Naive B cell (primary cell): ENCODE data around the gene ZNFX1. TPM values are rescaled to one million over a fixed set of nuclear protein-coding genes. Genes with fewer than 3 reads are reported as not detected.

Experiments
- ATAC-seq, 2 donors: fragments of 150-1000 bp; cut with Tn5 transposase; 2 replicates each; pipeline ENCODE4 v1.10.0; 2021; ENCODE audit warnings: low read depth in 2 of 2, mild to moderate bottlenecking in 2 of 2, moderate library complexity in 2 of 2
- DNase-seq: peaks from one replicate; pipeline ENCODE4 v3.0.0; 2022
- H3K27ac Mint-ChIP-seq, 6 donors: one replicate each; pipeline ENCODE4 v1.8.0; 2020 to 2022; ENCODE audit warnings: mild to moderate bottlenecking in 6 of 6, mixed read lengths in 6 of 6, moderate library complexity in 5 of 6, inconsistent platforms in 2 of 6
- H3K27me3 Mint-ChIP-seq, 3 donors: one replicate each; pipeline ENCODE4 v1.8.0; 2021 to 2022; ENCODE audit warnings: mixed read lengths in 3 of 3, mild to moderate bottlenecking in 1 of 3
- H3K36me3 Mint-ChIP-seq, 2 donors: one replicate each; pipeline ENCODE4 v1.8.0; 2020 to 2022; ENCODE audit warnings: mixed read lengths in 2 of 2, inconsistent platforms in 1 of 2, mild to moderate bottlenecking in 1 of 2
- H3K4me1 Mint-ChIP-seq, 3 donors: one replicate each; pipeline ENCODE4 v1.8.0; 2020 to 2022; ENCODE audit warnings: mixed read lengths in 3 of 3, inconsistent platforms in 1 of 3, mild to moderate bottlenecking in 1 of 3, moderate library complexity in 1 of 3
- H3K4me3 Mint-ChIP-seq, 8 donors: one replicate each; pipeline ENCODE4 v1.8.0; 2020 to 2022; ENCODE audit warnings: mild to moderate bottlenecking in 8 of 8, mixed read lengths in 8 of 8, moderate library complexity in 8 of 8, inconsistent platforms in 2 of 8
- H3K9me3 Mint-ChIP-seq, 7 donors: one replicate each; pipeline ENCODE4 v1.8.0; 2020 to 2022; ENCODE audit warnings: mixed read lengths in 7 of 7, mild to moderate bottlenecking in 5 of 7, inconsistent platforms in 2 of 7, moderate library complexity in 1 of 7
- polyA plus RNA-seq, 6 donors: library from polyadenylated mRNA; unstranded; fragments of 300-500 nt; fragmentation: Illumina TruSeq; gene quantifications; one replicate each; pipeline ENCODE4 v1.2.3, GENCODE V29; 2021; ENCODE audit warnings: low read depth in 6 of 6

ZNFX1 gene
- polyA plus RNA-seq, 6 donors from 2014 or later = 18.2 to 41.8 (median 22.7) TPM

- DNase-seq (no peak), ATAC-seq (no peak)
- H3K27ac Mint-ChIP-seq = peak overlapping the region; percentile 73 to 96 (median 89)
- H3K9me3 Mint-ChIP-seq = peaks cover 25 to 76% (median 67%) of the 10 kb centered on the region in 7 donors
- H3K4me3 Mint-ChIP-seq = peak overlapping the region; percentile 64 to 99 (median 90)
- H3K36me3 Mint-ChIP-seq = peaks cover 66% of the 10 kb centered on the region in 2 donors
- peaks cover 60 to 87% (median 82%) of the 10 kb centered on the region in 3 donors for H3K4me1 Mint-ChIP-seq
- H3K27me3 Mint-ChIP-seq = no peaks in the 10 kb centered on the region
These were observed 3.4 kb upstream of the ZNFX1 start for GRCh38 chr20:49281059-49281912.

DNA sequence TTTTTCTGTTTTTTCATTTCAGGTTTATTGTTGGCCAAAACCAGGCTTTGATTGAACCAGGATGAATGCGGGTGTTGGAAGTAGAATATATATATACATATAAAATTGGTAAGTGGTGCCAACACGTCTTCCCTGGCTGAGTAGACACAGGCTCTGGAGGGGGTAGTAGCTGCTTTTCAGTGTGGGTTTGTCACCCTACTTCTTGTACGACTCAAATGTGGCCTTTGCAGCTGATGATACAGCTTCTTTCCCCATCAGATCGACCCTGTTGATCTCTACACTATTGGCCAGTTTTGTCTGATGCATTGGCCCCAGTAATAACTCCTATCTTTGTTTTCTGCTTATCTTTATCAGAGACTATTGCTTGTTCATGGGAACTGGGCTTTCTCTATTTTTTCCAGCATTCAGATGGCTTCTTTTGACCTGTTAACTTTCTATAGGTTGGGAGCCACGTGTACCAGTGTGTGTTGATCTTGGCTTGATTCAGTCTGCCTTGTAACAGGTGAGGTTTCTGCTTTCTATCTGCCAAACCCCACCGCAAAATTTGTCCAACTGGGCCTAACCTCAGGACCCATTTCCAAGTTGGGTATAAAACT lies 2.7 kb upstream of the ZNFX1 start:
- peak overlapping the region; percentile 64 to 99 (median 97) for H3K4me3 Mint-ChIP-seq

DNA sequence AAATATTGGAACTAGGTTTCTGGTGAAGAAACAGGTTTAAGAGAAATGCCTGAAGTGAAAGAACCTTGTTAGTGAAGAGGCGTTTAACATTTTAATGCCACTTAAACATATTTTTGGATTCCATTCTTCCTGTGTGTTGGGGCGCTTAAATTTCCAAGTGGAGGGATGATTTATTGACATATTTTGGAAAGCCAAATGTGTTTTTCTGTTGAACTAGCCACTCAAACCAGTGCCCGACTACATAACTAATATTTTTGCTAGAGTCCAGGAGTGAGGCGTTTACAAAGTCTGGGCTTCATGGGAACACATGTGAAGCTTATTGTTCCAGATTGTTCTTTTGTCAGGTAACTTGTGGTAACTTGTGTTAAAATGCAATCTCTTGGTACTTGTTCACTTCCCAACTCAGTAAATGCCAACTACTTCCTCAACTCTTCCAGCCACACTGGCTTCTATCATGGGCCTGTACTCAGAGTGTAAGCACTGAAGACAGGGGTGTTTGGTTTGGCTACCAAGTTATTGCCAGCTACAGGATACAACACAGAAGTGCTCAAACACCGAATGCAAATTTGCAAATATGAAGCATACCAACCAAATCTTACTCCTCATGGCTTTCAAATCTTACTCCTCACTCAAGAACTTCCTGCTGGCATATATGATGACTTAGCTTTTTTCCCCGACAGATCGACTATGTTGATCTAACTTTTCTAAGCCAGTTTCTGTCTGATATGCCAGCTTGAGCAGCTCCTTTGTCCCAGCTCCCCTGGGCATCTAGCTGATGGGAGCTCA lies 2.0 kb upstream of the ZNFX1 start:
- peaks cover 60 to 88% (median 77%) of the 10 kb centered on the region in 3 donors for H3K4me1 Mint-ChIP-seq
- H3K27ac Mint-ChIP-seq = peak overlapping the region; percentile 14 to 96 (median 90)
- no peak for DNase-seq
- peak overlapping the region; percentile 95 to 99 (median 97) for H3K4me3 Mint-ChIP-seq
- peaks cover 52% of the 10 kb centered on the region in 2 donors for H3K36me3 Mint-ChIP-seq
- ATAC-seq = no peak
- H3K27me3 Mint-ChIP-seq = no peaks in the 10 kb centered on the region
- peaks cover 19 to 62% (median 53%) of the 10 kb centered on the region in 7 donors for H3K9me3 Mint-ChIP-seq

More for the DNA sequence above, 2.7 kb upstream of the ZNFX1 start:
- H3K27ac Mint-ChIP-seq = peak overlapping the region in 5 of 6 donors; percentile 88 to 96 (median 92)
- ATAC-seq (no peak), DNase-seq (no peak)
- peaks cover 59% of the 10 kb centered on the region in 2 donors for H3K36me3 Mint-ChIP-seq
- H3K9me3 Mint-ChIP-seq = peaks cover 23 to 68% (median 60%) of the 10 kb centered on the region in 7 donors
- no peaks in the 10 kb centered on the region for H3K27me3 Mint-ChIP-seq
- H3K4me1 Mint-ChIP-seq = peaks cover 63 to 89% (median 81%) of the 10 kb centered on the region in 3 donors

- peaks cover 43 to 46% of the 10 kb centered on the region in 2 donors for H3K36me3 Mint-ChIP-seq
These were observed 1.2 kb upstream of the ZNFX1 start for GRCh38 chr20:49278818-49279676.

GRCh38 chr20:49277786-49278035 lies 146 bp downstream of the ZNFX1 start:
- peaks cover 30 to 32% of the 10 kb centered on the region in 2 donors for H3K36me3 Mint-ChIP-seq
- peak overlapping the region; percentile 95 to 99 (median 97) for H3K4me3 Mint-ChIP-seq
- no peak for ATAC-seq
- H3K4me1 Mint-ChIP-seq = peaks cover 47 to 70% (median 58%) of the 10 kb centered on the region in 3 donors
- peak overlapping the region; percentile 33 to 98 (median 96) for H3K27ac Mint-ChIP-seq
- DNase-seq = no peak
- H3K27me3 Mint-ChIP-seq = no peaks in the 10 kb centered on the region
- peaks cover 5 to 41% (median 33%) of the 10 kb centered on the region in 7 donors for H3K9me3 Mint-ChIP-seq

More at GRCh38 chr20:49278818-49279676, 1.2 kb upstream of the ZNFX1 start:
- Mint-ChIP-seq H3K9me3 (peaks cover 17 to 53% (median 45%) of the 10 kb centered on the region in 7 donors), H3K27ac (peak overlapping the region; percentile 96 to 98 (median 98)), H3K4me1 (peaks cover 57 to 80% (median 69%) of the 10 kb centered on the region in 3 donors), H3K27me3 (no peaks in the 10 kb centered on the region), H3K4me3 (peak overlapping the region; percentile 95 to 99 (median 97))
- DNase-seq (no peak), ATAC-seq (peak in 1 of 2 donors; percentile 0)

DNA sequence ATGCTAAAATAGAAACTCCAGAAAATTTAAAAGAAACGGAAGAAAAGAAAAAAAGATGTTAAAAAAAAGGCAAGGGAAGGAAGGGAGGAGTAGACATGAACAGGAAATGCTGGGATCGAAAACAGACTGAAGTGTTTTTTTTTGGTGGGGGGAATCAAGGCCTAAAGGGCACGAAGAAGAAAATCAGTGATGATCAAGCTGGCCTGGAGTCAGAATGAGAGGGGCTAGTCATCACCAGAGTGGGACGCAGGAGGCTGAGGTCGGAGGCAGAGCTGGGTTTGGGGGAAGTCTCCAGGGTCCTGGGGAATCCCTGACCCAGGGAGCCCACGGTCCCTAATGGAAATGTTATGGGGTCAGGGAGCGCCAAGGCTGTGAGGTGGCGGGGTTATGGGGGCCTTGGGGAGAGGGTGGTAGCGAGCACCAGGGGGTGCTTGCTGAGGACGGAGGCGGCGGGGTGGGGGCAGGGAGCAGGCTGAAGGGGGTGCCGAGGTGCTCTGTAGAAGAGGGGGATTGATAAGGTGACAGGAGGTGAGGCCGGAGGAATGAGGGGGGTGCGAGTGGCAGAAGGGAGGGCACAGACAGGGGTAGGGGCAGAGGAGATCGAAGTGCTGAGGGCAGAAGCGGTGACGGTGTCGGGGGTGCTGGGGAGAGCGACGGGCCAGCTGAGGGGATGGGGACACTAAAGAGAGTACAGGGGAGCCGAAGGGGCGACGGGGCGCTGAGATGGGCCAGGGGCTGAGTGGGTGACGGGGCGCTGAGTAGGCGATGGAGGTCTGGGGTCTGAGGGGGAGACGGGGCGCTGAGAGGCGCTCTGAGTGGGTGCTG lies 684 bp downstream of the ZNFX1 start:
- no peak for ATAC-seq
- H3K4me1 Mint-ChIP-seq = peaks cover 47 to 70% (median 58%) of the 10 kb centered on the region in 3 donors
- DNase-seq = no peak
- peak overlapping the region; percentile 95 to 99 (median 97) for H3K4me3 Mint-ChIP-seq
- H3K36me3 Mint-ChIP-seq = peaks cover 25 to 27% of the 10 kb centered on the region in 2 donors
- peak overlapping the region; percentile 95 to 99 (median 96) for H3K27ac Mint-ChIP-seq
- no peaks in the 10 kb centered on the region for H3K27me3 Mint-ChIP-seq
- H3K9me3 Mint-ChIP-seq = peaks cover 5 to 36% (median 28%) of the 10 kb centered on the region in 7 donors

DNA sequence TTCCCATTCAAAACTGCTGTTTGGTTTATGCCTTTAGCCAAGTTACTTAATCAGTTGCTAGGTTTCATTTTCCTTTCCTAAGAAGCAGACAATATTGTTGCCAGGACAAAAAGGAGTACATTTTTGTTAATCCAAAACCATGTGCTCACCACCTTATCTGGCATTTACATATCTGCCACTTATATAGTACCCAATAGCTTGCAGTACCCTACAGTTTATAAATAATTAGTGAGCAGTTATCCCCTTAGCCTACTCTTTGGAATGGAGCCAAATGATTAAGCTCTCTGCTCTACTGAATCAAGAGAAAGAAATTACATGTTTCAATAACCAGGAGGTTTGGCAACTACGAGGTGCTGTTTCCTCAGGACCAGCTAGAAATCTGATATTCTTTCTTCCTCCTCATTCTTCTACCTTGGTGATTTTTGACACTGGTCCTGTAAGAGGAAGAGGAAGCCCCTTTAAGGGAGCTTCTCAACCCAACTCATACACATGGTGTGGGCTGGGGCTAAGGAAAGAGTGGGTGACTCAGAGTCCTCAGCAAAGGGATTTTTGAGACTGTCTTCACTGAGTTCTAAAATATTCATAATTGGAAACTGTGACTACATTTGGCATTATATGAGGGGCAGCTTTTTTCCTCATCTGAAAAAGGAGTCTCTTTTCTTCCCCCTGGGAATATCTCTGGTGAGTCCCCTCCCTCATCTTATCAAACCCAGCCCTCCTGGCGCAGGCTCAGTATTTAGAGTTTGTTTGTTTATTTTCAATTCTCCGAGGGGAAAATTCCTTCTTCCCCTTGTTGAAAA lies 1.5 kb downstream of the ZNFX1 start:
- Mint-ChIP-seq H3K27me3 (no peaks in the 10 kb centered on the region), H3K9me3 (peaks cover 4 to 28% (median 19%) of the 10 kb centered on the region in 7 donors), H3K27ac (peak overlapping the region; percentile 95 to 99 (median 96)), H3K36me3 (peaks cover 19% of the 10 kb centered on the region in 2 donors), H3K4me1 (peaks cover 41 to 66% (median 50%) of the 10 kb centered on the region in 3 donors), H3K4me3 (peak overlapping the region; percentile 95 to 99 (median 97))
- peak; percentile 8 to 9 for ATAC-seq
- DNase-seq = peak; percentile 43

GRCh38 chr20:49275636-49276035 lies 2.2 kb downstream of the ZNFX1 start:
- H3K4me1 Mint-ChIP-seq = peaks cover 42 to 62% (median 50%) of the 10 kb centered on the region in 3 donors
- H3K36me3 Mint-ChIP-seq = peaks cover 16 to 19% of the 10 kb centered on the region in 2 donors
- peak overlapping the region in 4 of 8 donors; percentile 10 to 95 (median 32) for H3K4me3 Mint-ChIP-seq
- peak overlapping the region in 5 of 6 donors; percentile 5 to 96 (median 69) for H3K27ac Mint-ChIP-seq
- no peaks in the 10 kb centered on the region for H3K27me3 Mint-ChIP-seq
- no peak for DNase-seq
- peaks cover 0 to 21% (median 12%) of the 10 kb centered on the region in 7 donors for H3K9me3 Mint-ChIP-seq
- ATAC-seq = no peak

GRCh38 chr20:49275216-49275615 lies 2.6 kb downstream of the ZNFX1 start:
- Mint-ChIP-seq H3K4me1 (peaks cover 41 to 62% (median 52%) of the 10 kb centered on the region in 3 donors), H3K4me3 (peak overlapping the region in 2 of 8 donors; percentile 24 to 56)

GRCh38 chr20:49273696-49274277 lies 4.1 kb downstream of the ZNFX1 start:
- peaks cover 43 to 62% (median 50%) of the 10 kb centered on the region in 3 donors for H3K4me1 Mint-ChIP-seq
- peak overlapping the region in 3 of 6 donors; percentile 12 to 56 (median 38) for H3K27ac Mint-ChIP-seq
- H3K36me3 Mint-ChIP-seq = peaks cover 18 to 25% of the 10 kb centered on the region in 2 donors

More at GRCh38 chr20:49275216-49275615, 2.6 kb downstream of the ZNFX1 start:
- no peak for DNase-seq
- no peaks in the 10 kb centered on the region for H3K27me3 Mint-ChIP-seq
- ATAC-seq = no peak
- H3K27ac Mint-ChIP-seq = peak overlapping the region in 4 of 6 donors; percentile 4 to 96 (median 66)
- H3K36me3 Mint-ChIP-seq = peaks cover 16 to 18% of the 10 kb centered on the region in 2 donors
- peaks cover 0 to 17% (median 9%) of the 10 kb centered on the region in 7 donors for H3K9me3 Mint-ChIP-seq

More at GRCh38 chr20:49273696-49274277, 4.1 kb downstream of the ZNFX1 start:
- Mint-ChIP-seq H3K4me3 (no peak overlapping the region), H3K27me3 (no peaks in the 10 kb centered on the region), H3K9me3 (peaks cover 0 to 7% (median 4%) of the 10 kb centered on the region in 7 donors)
- ATAC-seq (no peak), DNase-seq (no peak)
